CD4-positive, alpha-beta T cell (primary cell): ENCODE measurements around the gene C5orf47. TPM values are rescaled to one million over a fixed set of nuclear protein-coding genes. Genes with fewer than 3 reads are reported as not detected.

Experiments
- ATAC-seq: fragments of 200-7000 bp; cut with Tn5 transposase; one replicate; pipeline ENCODE4 v1.10.0; 2022; ENCODE audit warnings: mild to moderate bottlenecking; ENCODE audit not compliant: poor library complexity
- CTCF ChIA-PET: fragments of 350-600 bp; sonication (Branson Sonifier 250); formaldehyde crosslinking; loops from one replicate; lab custom pipeline; 2021; ENCODE audit warnings: antibody characterized with exemption, inconsistent platforms; lab: Charles Lee
- POLR2A ChIA-PET: fragments of 350-600 bp; sonication (Branson Sonifier 250); formaldehyde crosslinking; loops from one replicate; lab custom pipeline; 2021; ENCODE audit warnings: antibody characterized with exemption, inconsistent platforms; lab: Charles Lee
- DNase-seq, 14 experiments: peaks; one replicate each; pipeline ENCODE4 v3.0.0-alpha.2; 2013 to 2020; ENCODE audit warnings: mixed read lengths in 2 of 14
- H3K27ac ChIP-seq, 2 donors: one replicate each; pipeline versions ENCODE4 v1.5.1 to v1.7.0; 2013; ENCODE audit warnings: low read length in 2 of 2, low read depth in 1 of 2, mild to moderate bottlenecking in 1 of 2
- H3K27me3 ChIP-seq, 2 experiments: 1 replicate in 1 of 2; 2 replicates in 1 of 2; pipeline versions ENCODE4 v1.6.1 to v1.7.0; 2013; ENCODE audit warnings: low read length in 2 of 2, control low read depth in 1 of 2, mild to moderate bottlenecking in 1 of 2, moderate library complexity in 1 of 2; ENCODE audit not compliant: insufficient read depth in 2 of 2, control insufficient read depth in 1 of 2
- H3K36me3 ChIP-seq: one replicate; pipeline ENCODE4 v1.6.1; 2013; ENCODE audit warnings: low read length, control low read depth; ENCODE audit not compliant: insufficient read depth
- H3K4me1 ChIP-seq: one replicate; pipeline ENCODE4 v1.6.1; 2013; ENCODE audit warnings: low read length, control low read depth; ENCODE audit not compliant: insufficient read depth
- H3K4me3 ChIP-seq: one replicate; pipeline ENCODE4 v1.5.1; 2013; ENCODE audit warnings: mild to moderate bottlenecking, low read length, moderate library complexity
- H3K9me3 ChIP-seq, 2 experiments: 1 replicate in 1 of 2; 2 replicates in 1 of 2; pipeline versions ENCODE4 v1.6.1 to v1.7.0; 2013; ENCODE audit warnings: low read length in 2 of 2, mild to moderate bottlenecking in 2 of 2, control low read depth in 1 of 2, moderate library complexity in 1 of 2; ENCODE audit not compliant: control insufficient read depth in 1 of 2, insufficient read depth in 1 of 2
- H3K27ac Mint-ChIP-seq: one replicate; pipeline ENCODE4 v1.8.0; 2020; ENCODE audit warnings: mixed read lengths
- H3K27me3 Mint-ChIP-seq: one replicate; pipeline ENCODE4 v1.8.0; 2021; ENCODE audit warnings: mixed read lengths
- H3K36me3 Mint-ChIP-seq: one replicate; pipeline ENCODE4 v1.8.0; 2021; ENCODE audit warnings: low read depth, mixed read lengths
- H3K4me1 Mint-ChIP-seq: one replicate; pipeline ENCODE4 v1.8.0; 2021; ENCODE audit warnings: low read depth, mixed read lengths
- H3K4me3 Mint-ChIP-seq: one replicate; pipeline ENCODE4 v1.8.0; 2020; ENCODE audit warnings: mild to moderate bottlenecking, mixed read lengths
- H3K9me3 Mint-ChIP-seq: one replicate; pipeline ENCODE4 v1.8.0; 2020; ENCODE audit warnings: mixed read lengths
- intact Hi-C, 2 experiments: fragments of 100-400 bp; cut with DNase I in 1 of 2; cut with micrococcal nuclease in 1 of 2; formaldehyde crosslinking; loops; one replicate each; pipeline versions ENCODE4 v1.15.1 to v1.9.0; 2023 to 2025; cut with DNase I, micrococcal nuclease
- total RNA-seq, 174 experiments: library from RNA in 2 of 174; stranded (reverse) in 2 of 174; gene quantifications; one replicate each; pipeline ENCODE4 v1.2.3 and lab custom pipeline; 2021 to 2026
- TF ChIP-seq, protein P1 (sequence below): fragments of 200-600 bp; IDR thresholded peaks from one replicate; pipeline ENCODE4 v1.8.0; 2022; ENCODE audit warnings: antibody characterized with exemption, mild to moderate bottlenecking

C5orf47 gene
- total RNA-seq, 2 experiments from 2014 or later: not detected

- DNase-seq: no peak
- Histone ChIP-seq H3K9me3 (no peaks in the 10 kb centered on the region), H3K4me1 (peaks cover 20% of the 10 kb centered on the region), H3K36me3 (no peaks in the 10 kb centered on the region), H3K27ac (no peak overlapping the region), H3K27me3 (peaks cover 0 to 4% of the 10 kb centered on the region in 2 experiments), H3K4me3 (no peak overlapping the region)
- no peak for ATAC-seq
- ChIA-PET POLR2A (interaction anchor here (0.5 kb wide), 1 partner anchor 38 kb away, joined by 3 read pairs; no protein-coding TSS in a partner anchor), CTCF (interaction anchor here (0.6 kb wide), 1 partner anchor 366 kb away, joined by 3 read pairs; no protein-coding TSS in a partner anchor)
- Mint-ChIP-seq H3K9me3 (no peaks in the 10 kb centered on the region), H3K36me3 (no peaks in the 10 kb centered on the region), H3K27ac (no peak overlapping the region), H3K4me3 (no peak overlapping the region), H3K4me1 (peaks cover 21% of the 10 kb centered on the region), H3K27me3 (peaks cover 15% of the 10 kb centered on the region)
- TF ChIP-seq, protein P1, sequence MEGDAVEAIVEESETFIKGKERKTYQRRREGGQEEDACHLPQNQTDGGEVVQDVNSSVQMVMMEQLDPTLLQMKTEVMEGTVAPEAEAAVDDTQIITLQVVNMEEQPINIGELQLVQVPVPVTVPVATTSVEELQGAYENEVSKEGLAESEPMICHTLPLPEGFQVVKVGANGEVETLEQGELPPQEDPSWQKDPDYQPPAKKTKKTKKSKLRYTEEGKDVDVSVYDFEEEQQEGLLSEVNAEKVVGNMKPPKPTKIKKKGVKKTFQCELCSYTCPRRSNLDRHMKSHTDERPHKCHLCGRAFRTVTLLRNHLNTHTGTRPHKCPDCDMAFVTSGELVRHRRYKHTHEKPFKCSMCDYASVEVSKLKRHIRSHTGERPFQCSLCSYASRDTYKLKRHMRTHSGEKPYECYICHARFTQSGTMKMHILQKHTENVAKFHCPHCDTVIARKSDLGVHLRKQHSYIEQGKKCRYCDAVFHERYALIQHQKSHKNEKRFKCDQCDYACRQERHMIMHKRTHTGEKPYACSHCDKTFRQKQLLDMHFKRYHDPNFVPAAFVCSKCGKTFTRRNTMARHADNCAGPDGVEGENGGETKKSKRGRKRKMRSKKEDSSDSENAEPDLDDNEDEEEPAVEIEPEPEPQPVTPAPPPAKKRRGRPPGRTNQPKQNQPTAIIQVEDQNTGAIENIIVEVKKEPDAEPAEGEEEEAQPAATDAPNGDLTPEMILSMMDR: no peak
- intact Hi-C loops: loop anchor here in 1 of 2 experiments (5.0 to 10.0 kb wide), 3 partner anchors 82 to 1005 kb away; partner anchors contain the start of gene CPEB4
Observed at GRCh38 chr5:173969167-173970049, 19.6 kb upstream of the C5orf47 start.

- Histone ChIP-seq H3K27ac (no peak overlapping the region), H3K4me3 (no peak overlapping the region), H3K4me1 (peaks cover 14% of the 10 kb centered on the region), H3K9me3 (no peaks in the 10 kb centered on the region), H3K27me3 (peaks cover 0 to 4% of the 10 kb centered on the region in 2 experiments), H3K36me3 (no peaks in the 10 kb centered on the region)
- no peaks in the 10 kb centered on the region for H3K36me3 Mint-ChIP-seq
- DNase-seq (no peak), ATAC-seq (no peak)
- intact Hi-C loops: loop anchor here in 1 of 2 experiments (5.0 to 10.0 kb wide), 3 partner anchors 84 to 1006 kb away; partner anchors contain the start of gene CPEB4
- ChIA-PET POLR2A (no interaction called here), CTCF (interaction anchor here (0.7 kb wide), 1 partner anchor 355 kb away, joined by 3 read pairs; no protein-coding TSS in a partner anchor)
- no peak overlapping the region for H3K4me3 Mint-ChIP-seq
- H3K27me3 Mint-ChIP-seq: peaks cover 15% of the 10 kb centered on the region
- no peaks in the 10 kb centered on the region for H3K9me3 Mint-ChIP-seq
- H3K27ac Mint-ChIP-seq: no peak overlapping the region
- H3K4me1 Mint-ChIP-seq: peaks cover 12% of the 10 kb centered on the region
- TF ChIP-seq, protein P1: no peak
Observed at GRCh38 chr5:173970878-173971650, 17.9 kb upstream of the C5orf47 start.

DNA sequence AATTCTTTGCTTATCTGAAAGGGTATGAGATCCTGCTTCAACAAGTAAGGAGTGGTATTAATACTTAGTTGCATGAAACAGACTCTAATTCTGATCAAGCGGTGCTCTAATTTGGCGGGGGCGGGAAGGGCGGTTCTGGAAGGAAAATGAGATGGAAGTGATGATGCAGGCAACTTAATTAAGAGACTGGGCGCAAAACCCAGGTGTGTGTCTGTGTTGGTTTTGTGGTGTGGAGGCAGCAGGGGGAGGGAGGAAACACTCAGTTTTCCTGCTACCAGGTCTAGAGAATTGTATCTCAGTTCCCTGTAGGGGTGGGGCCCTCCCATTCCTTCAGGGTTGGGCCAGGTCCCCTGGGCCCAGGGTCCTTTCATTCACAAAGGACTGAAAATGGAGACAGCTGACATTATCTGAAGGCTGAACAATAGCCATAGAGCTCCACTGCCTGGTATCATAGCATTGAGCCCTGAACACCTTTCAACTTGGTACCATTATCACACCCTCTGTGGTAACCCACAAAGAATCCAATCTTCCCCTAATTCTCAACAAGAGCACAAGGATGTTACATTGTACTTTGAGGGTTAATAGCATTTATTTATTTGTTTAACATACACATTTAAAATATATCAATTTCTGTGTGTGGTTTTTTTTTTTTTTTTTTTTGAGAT lies 17.2 kb upstream of the C5orf47 start:
- Histone ChIP-seq H3K36me3 (no peaks in the 10 kb centered on the region), H3K4me1 (peaks cover 14% of the 10 kb centered on the region), H3K27me3 (peaks cover 0 to 4% of the 10 kb centered on the region in 2 experiments), H3K4me3 (no peak overlapping the region), H3K27ac (no peak overlapping the region), H3K9me3 (no peaks in the 10 kb centered on the region)
- H3K4me1 Mint-ChIP-seq: peaks cover 12% of the 10 kb centered on the region
- TF ChIP-seq, protein P1: no peak
- ATAC-seq (no peak), DNase-seq (no peak)
- H3K9me3 Mint-ChIP-seq: no peaks in the 10 kb centered on the region
- CTCF ChIA-PET: no interaction called here
- H3K36me3 Mint-ChIP-seq: no peaks in the 10 kb centered on the region
- H3K27ac Mint-ChIP-seq: no peak overlapping the region
- intact Hi-C loops: loop anchor here in 1 of 2 experiments (2.0 to 10.0 kb wide), 4 partner anchors 85 to 1007 kb away; partner anchors contain the start of gene CPEB4
- H3K27me3 Mint-ChIP-seq: peaks cover 15% of the 10 kb centered on the region
- POLR2A ChIA-PET: interaction anchor here (2.6 kb wide), 1 partner anchor 356 kb away, joined by 18 read pairs; the partner anchor contains the start of gene BOD1
- H3K4me3 Mint-ChIP-seq: no peak overlapping the region
